GM06990 (cell line): ENCODE measurements around the gene GEMIN7.
A peak's percentile ranks its signal among the peaks of the same experiment; 100 is the strongest.

ENCODE experiments used
- DNase-seq: peaks from one replicate; pipeline ENCODE4 v3.0.0-alpha.2; 2011; ENCODE audit not compliant: insufficient read length; ENCODE audit errors: extremely low read depth
- H3K27me3 ChIP-seq: replicated peaks from 2 replicates; pipeline ENCODE4 v1.6.0; 2011; ENCODE audit warnings: low read length; ENCODE audit not compliant: control insufficient read depth, insufficient read depth
- H3K36me3 ChIP-seq: 2 replicates; pipeline ENCODE4 v1.5.1; 2011; ENCODE audit warnings: low read length; ENCODE audit not compliant: control insufficient read depth, insufficient read depth
- H3K4me3 ChIP-seq: replicated peaks from 2 replicates; pipeline ENCODE4 v1.5.1; 2011; ENCODE audit warnings: low read depth, mild to moderate bottlenecking, control low read depth, low read length
- TF ChIP-seq, protein P1 (sequence below): IDR thresholded peaks from 2 replicates; pipeline ENCODE4 v1.5.1; 2011; ENCODE audit warnings: low read length, control low read depth, mild to moderate bottlenecking, inconsistent platforms; ENCODE audit not compliant: insufficient read depth, poor library complexity, severe bottlenecking

GEMIN7 gene

DNA sequence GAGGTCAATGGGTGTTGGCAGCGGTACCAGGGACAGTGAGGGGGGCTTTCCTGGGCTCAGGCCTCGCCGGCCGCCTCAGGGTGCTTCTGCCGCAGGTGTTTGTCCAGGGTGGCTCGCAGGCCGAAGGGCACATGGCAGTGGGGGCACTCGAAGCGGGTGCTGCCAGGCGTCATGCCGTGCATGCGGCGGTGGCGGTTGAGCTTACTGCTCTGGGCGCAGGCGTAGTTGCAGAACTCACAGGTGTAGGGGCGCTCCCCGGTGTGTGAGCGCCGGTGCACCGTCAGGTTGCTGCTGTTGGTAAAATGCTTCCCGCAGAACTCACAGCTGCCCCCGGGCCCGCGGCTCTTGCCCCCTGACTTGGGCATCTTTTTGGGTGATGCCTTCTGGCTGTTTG, 7.5 kb upstream of the GEMIN7 start:
- no peaks in the 10 kb centered on the region for H3K27me3 ChIP-seq
- H3K36me3 ChIP-seq: peaks cover 29% of the 10 kb centered on the region
- TF ChIP-seq, protein P1, sequence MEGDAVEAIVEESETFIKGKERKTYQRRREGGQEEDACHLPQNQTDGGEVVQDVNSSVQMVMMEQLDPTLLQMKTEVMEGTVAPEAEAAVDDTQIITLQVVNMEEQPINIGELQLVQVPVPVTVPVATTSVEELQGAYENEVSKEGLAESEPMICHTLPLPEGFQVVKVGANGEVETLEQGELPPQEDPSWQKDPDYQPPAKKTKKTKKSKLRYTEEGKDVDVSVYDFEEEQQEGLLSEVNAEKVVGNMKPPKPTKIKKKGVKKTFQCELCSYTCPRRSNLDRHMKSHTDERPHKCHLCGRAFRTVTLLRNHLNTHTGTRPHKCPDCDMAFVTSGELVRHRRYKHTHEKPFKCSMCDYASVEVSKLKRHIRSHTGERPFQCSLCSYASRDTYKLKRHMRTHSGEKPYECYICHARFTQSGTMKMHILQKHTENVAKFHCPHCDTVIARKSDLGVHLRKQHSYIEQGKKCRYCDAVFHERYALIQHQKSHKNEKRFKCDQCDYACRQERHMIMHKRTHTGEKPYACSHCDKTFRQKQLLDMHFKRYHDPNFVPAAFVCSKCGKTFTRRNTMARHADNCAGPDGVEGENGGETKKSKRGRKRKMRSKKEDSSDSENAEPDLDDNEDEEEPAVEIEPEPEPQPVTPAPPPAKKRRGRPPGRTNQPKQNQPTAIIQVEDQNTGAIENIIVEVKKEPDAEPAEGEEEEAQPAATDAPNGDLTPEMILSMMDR: no peak
- H3K4me3 ChIP-seq: no peak overlapping the region
- no peak for DNase-seq

DNA sequence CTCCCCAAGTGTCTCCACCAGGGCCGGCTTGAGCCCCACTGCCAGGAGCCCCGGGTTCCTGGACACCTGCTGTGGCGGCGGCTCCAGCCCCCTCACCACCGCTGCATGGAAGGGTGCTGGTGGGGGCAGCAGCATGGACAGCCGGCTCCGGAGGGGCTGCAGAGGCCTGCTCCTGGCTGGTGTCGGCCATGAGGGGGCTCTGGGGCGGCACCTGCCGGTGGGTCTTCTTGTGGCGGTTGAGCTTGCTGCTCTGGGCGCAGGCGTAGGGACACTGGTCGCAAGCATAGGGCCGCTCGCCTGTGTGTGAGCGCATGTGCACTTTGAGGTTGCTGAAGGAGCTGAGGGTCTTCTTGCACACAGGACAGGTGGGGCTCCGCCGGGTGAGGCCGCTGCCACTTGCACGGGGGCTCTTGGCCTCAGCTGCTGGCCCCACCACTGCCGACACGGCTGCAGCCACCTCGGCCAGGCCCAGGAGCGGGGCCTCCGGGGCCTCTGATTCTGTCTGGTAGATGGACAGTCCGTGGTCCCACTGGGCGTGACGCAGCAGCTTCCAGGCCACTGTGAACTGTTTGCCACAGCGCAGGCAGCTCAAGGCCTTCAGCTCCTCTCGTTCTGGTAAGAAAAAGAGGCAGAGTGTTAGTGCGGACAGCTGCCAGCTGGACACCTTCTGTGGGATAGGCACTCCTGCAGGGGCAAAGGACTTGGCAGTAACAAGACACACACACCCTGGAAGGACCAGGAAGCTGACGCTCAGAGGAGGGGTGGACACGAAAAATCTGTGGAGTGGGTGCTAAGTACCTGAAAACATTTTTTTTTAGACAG, 6.9 kb upstream of the GEMIN7 start:
- Histone ChIP-seq H3K36me3 (peaks cover 26% of the 10 kb centered on the region), H3K4me3 (no peak overlapping the region), H3K27me3 (no peaks in the 10 kb centered on the region)
- no peak for DNase-seq
- TF ChIP-seq, protein P1: no peak

DNA sequence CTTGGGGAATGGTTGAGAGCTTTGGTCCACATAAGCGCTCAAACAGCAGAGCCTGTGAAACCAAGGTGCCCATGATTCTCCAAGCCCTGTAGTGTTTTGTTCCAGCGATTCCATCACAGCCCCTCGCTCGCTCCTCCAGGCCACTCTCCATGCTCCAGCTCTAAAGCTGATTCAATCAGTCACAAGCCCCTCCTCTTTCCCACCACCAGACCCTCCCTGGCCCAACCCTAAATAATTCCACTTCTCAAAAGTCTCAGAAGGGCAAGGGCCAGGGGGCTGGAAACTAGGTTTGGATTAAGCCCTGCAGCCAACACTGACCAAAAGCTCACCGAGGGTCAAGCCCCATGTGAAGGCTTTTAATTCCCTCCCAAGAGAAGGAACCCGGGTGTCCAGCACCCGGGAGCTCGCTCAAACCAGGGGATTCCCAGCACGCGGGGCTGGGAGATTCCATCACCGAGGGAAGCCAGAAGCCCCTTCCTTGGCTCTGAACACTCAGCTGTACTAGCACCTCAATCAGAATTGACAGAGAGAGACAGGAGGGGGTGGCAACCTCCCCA, 4.2 kb upstream of the GEMIN7 start:
- Histone ChIP-seq H3K27me3 (no peaks in the 10 kb centered on the region), H3K36me3 (peaks cover 13% of the 10 kb centered on the region), H3K4me3 (peak overlapping the region; percentile 97)
- no peak for DNase-seq
- TF ChIP-seq, protein P1: no peak

DNA sequence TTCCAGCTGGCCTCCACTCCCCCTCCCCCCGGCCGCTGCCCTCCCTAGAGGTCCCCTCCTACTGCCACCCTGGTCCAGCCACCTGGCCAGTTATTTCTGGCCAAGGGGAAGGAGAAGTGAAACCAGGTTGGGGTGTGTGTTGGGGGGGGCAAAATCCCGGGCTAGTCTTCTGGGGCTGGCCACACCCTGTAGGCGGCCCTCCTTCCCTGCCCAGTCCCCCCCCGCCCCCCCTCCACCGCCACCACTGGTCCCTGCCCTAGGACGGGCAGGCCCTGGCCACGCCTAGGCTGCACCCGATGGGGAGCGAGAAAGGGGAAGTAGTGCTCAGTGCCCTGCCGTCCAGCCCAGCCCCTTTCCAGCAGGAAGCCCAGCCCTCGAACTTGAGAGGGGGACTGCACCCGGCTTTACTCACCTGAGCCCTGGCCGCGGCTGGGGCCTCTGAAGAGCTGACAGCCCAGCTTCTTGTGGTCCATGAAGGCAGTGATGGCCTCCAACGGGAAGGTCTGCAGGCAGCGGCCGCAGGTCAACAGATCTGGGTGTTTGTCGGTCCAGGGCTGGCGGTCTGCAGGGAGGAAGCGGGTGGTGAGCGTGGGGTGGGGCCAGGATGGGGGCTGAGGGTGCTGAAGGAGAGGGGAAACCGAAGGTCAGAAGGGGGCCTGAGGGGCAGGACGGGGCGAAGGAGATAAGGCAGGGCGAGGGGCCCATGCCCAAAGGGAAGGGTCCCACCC, 3.6 kb upstream of the GEMIN7 start:
- H3K36me3 ChIP-seq: peaks cover 11% of the 10 kb centered on the region
- no peaks in the 10 kb centered on the region for H3K27me3 ChIP-seq
- TF ChIP-seq, protein P1: no peak
- DNase-seq: peak; percentile 89
- H3K4me3 ChIP-seq: peak overlapping the region; percentile 97

DNA sequence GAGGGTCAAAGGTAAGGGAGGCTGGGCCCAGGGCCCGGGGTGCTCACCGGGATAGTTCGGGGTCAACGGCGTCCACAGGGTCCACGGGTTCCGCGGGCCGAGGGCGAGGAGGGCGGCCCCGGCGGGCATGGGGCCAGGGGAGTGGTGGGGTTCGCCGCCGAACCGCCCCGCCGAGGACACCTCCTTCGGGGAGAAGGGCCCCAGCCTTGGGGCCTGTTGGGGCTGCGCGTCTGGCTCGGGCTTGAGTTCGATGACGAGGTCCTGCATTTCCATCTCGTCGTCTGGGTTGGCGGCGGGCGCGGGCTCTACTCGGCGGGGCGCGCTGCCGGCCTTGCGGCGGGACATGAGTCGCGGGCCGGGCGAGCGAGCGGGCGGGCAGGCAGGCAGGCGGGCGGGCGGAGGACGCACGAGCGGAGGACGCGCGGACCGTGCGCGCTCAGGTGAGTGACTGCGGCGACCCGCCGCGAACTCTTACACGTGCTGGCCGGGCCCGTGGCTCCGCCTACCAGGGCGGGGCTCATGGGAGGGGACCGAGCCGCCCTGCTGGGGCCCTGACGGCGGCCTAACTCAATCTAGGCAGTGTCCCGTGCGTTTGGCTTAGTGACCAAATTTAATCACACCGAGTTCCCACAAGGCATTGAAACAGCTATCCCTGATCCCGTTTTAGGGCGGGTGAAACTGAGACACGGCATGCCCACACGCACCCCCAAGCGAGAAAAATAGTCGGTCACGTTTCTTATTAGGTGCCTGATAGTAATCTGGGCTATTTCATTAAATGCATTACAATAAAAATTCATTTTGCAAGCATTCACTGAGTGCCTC, 2.8 kb upstream of the GEMIN7 start, which contains the start of gene ZNF296:
Gene ZNF296 (minus strand): TSS at position 450 of the 822 bp plus-strand sequence. CDS start 105 bp downstream, at position 345.
- peak; percentile 90 for DNase-seq
- Histone ChIP-seq H3K36me3 (peaks cover 9% of the 10 kb centered on the region), H3K4me3 (peak within 1 kb of the TSS; percentile 97), H3K27me3 (no peaks in the 10 kb centered on the region)
- TF ChIP-seq, protein P1: no peak
